HEK293 (cell line): ENCODE data around the gene SLC25A22.
A peak's percentile ranks its signal among the peaks of the same experiment; 100 is the strongest.

Experiments
- GLIS2 ChIP-seq: fragments of 450-650 bp; formaldehyde crosslinking; IDR thresholded peaks from 2 replicates; pipeline ENCODE4 v1.5.1; 2016; ENCODE audit warnings: missing biosample characterization, missing genetic modification characterization
- KLF8 ChIP-seq: fragments of 450-650 bp; formaldehyde crosslinking; IDR thresholded peaks from 2 replicates; pipeline ENCODE4 v1.5.1; 2016; ENCODE audit warnings: missing biosample characterization, missing genetic modification characterization
- MEIS1 ChIP-seq: sonication (generic); formaldehyde crosslinking; IDR thresholded peaks from 2 replicates; pipeline ENCODE4 v1.8.1; 2022; ENCODE audit warnings: missing genetic modification reagents, mild to moderate bottlenecking, borderline replicate concordance
- OVOL3 ChIP-seq: fragments of 450-650 bp; formaldehyde crosslinking; IDR thresholded peaks from 2 replicates; pipeline ENCODE4 v1.5.1; 2016; ENCODE audit warnings: missing biosample characterization, missing genetic modification characterization
- WT1 ChIP-seq: fragments of 450-650 bp; formaldehyde crosslinking; IDR thresholded peaks from 2 replicates; pipeline ENCODE4 v1.5.1; 2016; ENCODE audit warnings: missing biosample characterization, missing genetic modification characterization
- ZIC2 ChIP-seq: fragments of 450-650 bp; formaldehyde crosslinking; IDR thresholded peaks from 2 replicates; pipeline ENCODE4 v1.5.1; 2016; ENCODE audit warnings: missing biosample characterization, missing genetic modification characterization
- ZNF114 ChIP-seq: fragments of 450-650 bp; formaldehyde crosslinking; IDR thresholded peaks from 2 replicates; pipeline ENCODE4 v1.5.0; 2017; ENCODE audit warnings: missing biosample characterization, missing genetic modification characterization
- ZNF132 ChIP-seq: fragments of 450-650 bp; formaldehyde crosslinking; IDR thresholded peaks from 2 replicates; pipeline ENCODE4 v1.5.1; 2017; ENCODE audit warnings: missing biosample characterization, missing genetic modification characterization, borderline replicate concordance
- ZNF184 ChIP-seq: fragments of 450-650 bp; IDR thresholded peaks from 2 replicates; pipeline ENCODE4 v1.5.1; 2018; ENCODE audit warnings: missing biosample characterization, mild to moderate bottlenecking, missing genetic modification characterization
- ZNF324 ChIP-seq: fragments of 450-650 bp; formaldehyde crosslinking; IDR thresholded peaks from 2 replicates; pipeline ENCODE4 v1.5.1; 2016; ENCODE audit warnings: missing biosample characterization, missing genetic modification characterization
- ZNF335 ChIP-seq: fragments of 450-650 bp; formaldehyde crosslinking; conservative IDR thresholded peaks from 2 replicates; pipeline ENCODE4 v1.5.1; 2016; ENCODE audit warnings: missing biosample characterization, missing genetic modification characterization
- ZNF350 ChIP-seq: fragments of 450-650 bp; formaldehyde crosslinking; IDR thresholded peaks from 2 replicates; pipeline ENCODE4 v1.5.0; 2017; ENCODE audit warnings: missing biosample characterization, mild to moderate bottlenecking, missing genetic modification characterization
- ZNF529 ChIP-seq: fragments of 450-650 bp; formaldehyde crosslinking; IDR thresholded peaks from 2 replicates; pipeline ENCODE4 v1.5.1; 2017; ENCODE audit warnings: missing genetic modification characterization, missing biosample characterization; ENCODE audit not compliant: insufficient replicate concordance
- ZNF530 ChIP-seq: fragments of 450-650 bp; formaldehyde crosslinking; IDR thresholded peaks from 2 replicates; pipeline ENCODE4 v1.5.1; 2016; ENCODE audit warnings: low read depth, missing biosample characterization, missing genetic modification characterization
- ZNF558 ChIP-seq: fragments of 450-650 bp; formaldehyde crosslinking; IDR thresholded peaks from 2 replicates; pipeline ENCODE4 v1.5.1; 2016; ENCODE audit warnings: missing biosample characterization, missing genetic modification characterization
- ZNF571 ChIP-seq: fragments of 450-650 bp; formaldehyde crosslinking; IDR thresholded peaks from 2 replicates; pipeline ENCODE4 v1.5.0; 2017; ENCODE audit warnings: missing biosample characterization, missing genetic modification characterization
- ZNF596 ChIP-seq: fragments of 450-650 bp; IDR thresholded peaks from 2 replicates; pipeline ENCODE4 v1.5.0; 2018; ENCODE audit warnings: missing biosample characterization, mild to moderate bottlenecking, missing genetic modification characterization, moderate library complexity
- ZNF664 ChIP-seq: fragments of 450-650 bp; formaldehyde crosslinking; IDR thresholded peaks from 2 replicates; pipeline ENCODE4 v1.5.1; 2016; ENCODE audit warnings: missing biosample characterization, missing genetic modification characterization
- ZNF76 ChIP-seq: fragments of 450-650 bp; formaldehyde crosslinking; IDR thresholded peaks from 2 replicates; pipeline ENCODE4; 2016; ENCODE audit warnings: low read depth, missing biosample characterization, missing genetic modification characterization, borderline replicate concordance
- ZSCAN23 ChIP-seq: fragments of 450-650 bp; formaldehyde crosslinking; IDR thresholded peaks from 2 replicates; pipeline ENCODE4 v1.5.1; 2016; ENCODE audit warnings: missing biosample characterization, missing genetic modification characterization
- TF ChIP-seq, protein P1 (sequence below): fragments of 450-650 bp; formaldehyde crosslinking; IDR thresholded peaks from 2 replicates; pipeline ENCODE4 v1.5.1; 2017; ENCODE audit warnings: missing biosample characterization, missing genetic modification characterization
- TF ChIP-seq, protein P2 (sequence below): fragments of 450-650 bp; formaldehyde crosslinking; IDR thresholded peaks from 2 replicates; pipeline ENCODE4 v1.5.1; 2017; ENCODE audit warnings: missing biosample characterization, mild to moderate bottlenecking, missing genetic modification characterization, moderate library complexity
- TF ChIP-seq, protein P3 (sequence below): fragments of 450-650 bp; formaldehyde crosslinking; IDR thresholded peaks from 2 replicates; pipeline ENCODE4 v1.5.1; 2016; ENCODE audit warnings: missing biosample characterization, missing genetic modification characterization
- TF ChIP-seq, protein P4 (sequence below): fragments of 450-650 bp; formaldehyde crosslinking; IDR thresholded peaks from 2 replicates; pipeline ENCODE4 v1.5.1; 2016; ENCODE audit warnings: missing biosample characterization, missing genetic modification characterization
- TF ChIP-seq, protein P5 (sequence below): fragments of 450-650 bp; formaldehyde crosslinking; IDR thresholded peaks from 2 replicates; pipeline ENCODE4 v1.5.1; 2016; ENCODE audit warnings: missing biosample characterization, missing genetic modification characterization
- TF ChIP-seq, protein P6 (sequence below): fragments of 450-650 bp; formaldehyde crosslinking; IDR thresholded peaks from 2 replicates; pipeline ENCODE4 v1.5.1; 2016; ENCODE audit warnings: missing biosample characterization, missing genetic modification characterization

The SLC25A22 gene

DNA sequence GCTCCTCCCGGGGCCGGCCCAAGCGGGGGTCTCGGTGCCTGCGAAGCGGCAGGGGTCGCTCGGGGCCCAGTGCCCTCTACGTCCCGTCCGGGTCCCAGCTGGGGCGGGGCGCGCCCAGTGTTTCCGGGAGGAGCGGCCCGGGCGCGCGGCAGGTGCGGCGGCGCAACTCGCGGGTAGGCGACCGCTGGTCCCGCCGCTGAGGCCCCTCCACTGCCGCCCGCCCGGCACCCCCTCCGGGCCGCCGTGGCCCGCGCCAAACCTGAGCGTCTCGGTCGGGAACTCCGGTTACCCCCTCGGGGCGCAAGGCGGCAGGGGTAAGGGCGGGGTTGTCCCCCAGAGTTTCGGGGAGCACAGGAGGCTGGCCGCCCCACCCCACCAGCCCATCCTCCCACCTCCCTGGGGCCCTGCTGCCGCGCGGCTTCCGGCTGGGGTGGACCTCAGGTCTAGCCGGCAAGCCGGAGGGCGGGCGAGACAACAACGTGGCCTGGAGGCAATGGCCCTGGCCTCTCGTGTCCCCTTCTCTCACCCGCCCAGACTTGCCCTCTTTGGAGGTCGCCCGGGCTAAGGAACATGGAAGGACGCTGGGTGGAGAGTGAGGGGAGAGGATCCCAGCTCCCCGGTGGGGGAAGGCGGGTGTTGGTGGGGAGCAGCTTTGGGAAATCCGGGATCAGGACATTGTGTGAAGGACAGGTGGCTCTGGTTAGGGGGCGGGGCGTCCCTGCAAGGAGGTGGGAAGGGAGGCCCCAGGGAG, 29.2 kb upstream of the SLC25A22 start (continued):
- TF ChIP-seq, protein P1, sequence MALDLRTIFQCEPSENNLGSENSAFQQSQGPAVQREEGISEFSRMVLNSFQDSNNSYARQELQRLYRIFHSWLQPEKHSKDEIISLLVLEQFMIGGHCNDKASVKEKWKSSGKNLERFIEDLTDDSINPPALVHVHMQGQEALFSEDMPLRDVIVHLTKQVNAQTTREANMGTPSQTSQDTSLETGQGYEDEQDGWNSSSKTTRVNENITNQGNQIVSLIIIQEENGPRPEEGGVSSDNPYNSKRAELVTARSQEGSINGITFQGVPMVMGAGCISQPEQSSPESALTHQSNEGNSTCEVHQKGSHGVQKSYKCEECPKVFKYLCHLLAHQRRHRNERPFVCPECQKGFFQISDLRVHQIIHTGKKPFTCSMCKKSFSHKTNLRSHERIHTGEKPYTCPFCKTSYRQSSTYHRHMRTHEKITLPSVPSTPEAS (tag by site-specific recombination) = no peak
- TF ChIP-seq ZSCAN23 (tag by site-specific recombination) (no peak), GLIS2 (peak; percentile 61), MEIS1 (CRISPR knock-in tag) (no peak), ZNF664 (tag by site-specific recombination) (no peak), ZNF350 (tag by site-specific recombination) (no peak), ZNF132 (tag by site-specific recombination) (no peak), WT1 (tag by site-specific recombination) (0 out of 2 replicates have a peak, but pooled peaks have one; percentile 14), ZNF530 (no peak), KLF8 (tag by site-specific recombination) (peak; percentile 19; the same call in 1 of the 2 replicates), ZNF76 (tag by site-specific recombination) (peak; percentile 12; the same call in 1 of the 2 replicates), ZNF529 (no peak), ZNF335 (peak; percentile 86), ZNF558 (tag by site-specific recombination) (no peak), ZNF571 (tag by site-specific recombination) (no peak), ZNF114 (tag by site-specific recombination) (no peak), ZIC2 (tag by site-specific recombination) (no peak; the same call in 1 of the 2 replicates), OVOL3 (tag by site-specific recombination) (no peak), ZNF596 (tag by site-specific recombination) (no peak), ZNF184 (tag by site-specific recombination) (no peak), ZNF324 (tag by site-specific recombination) (0 out of 2 replicates have a peak, but pooled peaks have one; percentile 29)
- TF ChIP-seq, protein P2, sequence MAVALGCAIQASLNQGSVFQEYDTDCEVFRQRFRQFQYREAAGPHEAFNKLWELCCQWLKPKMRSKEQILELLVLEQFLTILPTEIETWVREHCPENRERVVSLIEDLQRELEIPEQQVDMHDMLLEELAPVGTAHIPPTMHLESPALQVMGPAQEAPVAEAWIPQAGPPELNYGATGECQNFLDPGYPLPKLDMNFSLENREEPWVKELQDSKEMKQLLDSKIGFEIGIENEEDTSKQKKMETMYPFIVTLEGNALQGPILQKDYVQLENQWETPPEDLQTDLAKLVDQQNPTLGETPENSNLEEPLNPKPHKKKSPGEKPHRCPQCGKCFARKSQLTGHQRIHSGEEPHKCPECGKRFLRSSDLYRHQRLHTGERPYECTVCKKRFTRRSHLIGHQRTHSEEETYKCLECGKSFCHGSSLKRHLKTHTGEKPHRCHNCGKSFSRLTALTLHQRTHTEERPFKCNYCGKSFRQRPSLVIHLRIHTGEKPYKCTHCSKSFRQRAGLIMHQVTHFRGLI (tag by site-specific recombination) = no peak
- TF ChIP-seq, protein P3, sequence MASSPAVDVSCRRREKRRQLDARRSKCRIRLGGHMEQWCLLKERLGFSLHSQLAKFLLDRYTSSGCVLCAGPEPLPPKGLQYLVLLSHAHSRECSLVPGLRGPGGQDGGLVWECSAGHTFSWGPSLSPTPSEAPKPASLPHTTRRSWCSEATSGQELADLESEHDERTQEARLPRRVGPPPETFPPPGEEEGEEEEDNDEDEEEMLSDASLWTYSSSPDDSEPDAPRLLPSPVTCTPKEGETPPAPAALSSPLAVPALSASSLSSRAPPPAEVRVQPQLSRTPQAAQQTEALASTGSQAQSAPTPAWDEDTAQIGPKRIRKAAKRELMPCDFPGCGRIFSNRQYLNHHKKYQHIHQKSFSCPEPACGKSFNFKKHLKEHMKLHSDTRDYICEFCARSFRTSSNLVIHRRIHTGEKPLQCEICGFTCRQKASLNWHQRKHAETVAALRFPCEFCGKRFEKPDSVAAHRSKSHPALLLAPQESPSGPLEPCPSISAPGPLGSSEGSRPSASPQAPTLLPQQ (tag by site-specific recombination) = no peak; the same call in 1 of the 2 replicates
- TF ChIP-seq, protein P4, sequence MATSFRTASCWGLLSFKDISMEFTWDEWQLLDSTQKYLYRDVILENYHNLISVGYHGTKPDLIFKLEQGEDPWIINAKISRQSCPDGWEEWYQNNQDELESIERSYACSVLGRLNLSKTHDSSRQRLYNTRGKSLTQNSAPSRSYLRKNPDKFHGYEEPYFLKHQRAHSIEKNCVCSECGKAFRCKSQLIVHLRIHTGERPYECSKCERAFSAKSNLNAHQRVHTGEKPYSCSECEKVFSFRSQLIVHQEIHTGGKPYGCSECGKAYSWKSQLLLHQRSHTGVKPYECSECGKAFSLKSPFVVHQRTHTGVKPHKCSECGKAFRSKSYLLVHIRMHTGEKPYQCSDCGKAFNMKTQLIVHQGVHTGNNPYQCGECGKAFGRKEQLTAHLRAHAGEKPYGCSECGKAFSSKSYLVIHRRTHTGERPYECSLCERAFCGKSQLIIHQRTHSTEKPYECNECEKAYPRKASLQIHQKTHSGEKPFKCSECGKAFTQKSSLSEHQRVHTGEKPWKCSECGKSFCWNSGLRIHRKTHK (tag by site-specific recombination) = no peak
- TF ChIP-seq, protein P5, sequence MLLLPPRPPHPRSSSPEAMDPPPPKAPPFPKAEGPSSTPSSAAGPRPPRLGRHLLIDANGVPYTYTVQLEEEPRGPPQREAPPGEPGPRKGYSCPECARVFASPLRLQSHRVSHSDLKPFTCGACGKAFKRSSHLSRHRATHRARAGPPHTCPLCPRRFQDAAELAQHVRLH = no peak
- TF ChIP-seq, protein P6, sequence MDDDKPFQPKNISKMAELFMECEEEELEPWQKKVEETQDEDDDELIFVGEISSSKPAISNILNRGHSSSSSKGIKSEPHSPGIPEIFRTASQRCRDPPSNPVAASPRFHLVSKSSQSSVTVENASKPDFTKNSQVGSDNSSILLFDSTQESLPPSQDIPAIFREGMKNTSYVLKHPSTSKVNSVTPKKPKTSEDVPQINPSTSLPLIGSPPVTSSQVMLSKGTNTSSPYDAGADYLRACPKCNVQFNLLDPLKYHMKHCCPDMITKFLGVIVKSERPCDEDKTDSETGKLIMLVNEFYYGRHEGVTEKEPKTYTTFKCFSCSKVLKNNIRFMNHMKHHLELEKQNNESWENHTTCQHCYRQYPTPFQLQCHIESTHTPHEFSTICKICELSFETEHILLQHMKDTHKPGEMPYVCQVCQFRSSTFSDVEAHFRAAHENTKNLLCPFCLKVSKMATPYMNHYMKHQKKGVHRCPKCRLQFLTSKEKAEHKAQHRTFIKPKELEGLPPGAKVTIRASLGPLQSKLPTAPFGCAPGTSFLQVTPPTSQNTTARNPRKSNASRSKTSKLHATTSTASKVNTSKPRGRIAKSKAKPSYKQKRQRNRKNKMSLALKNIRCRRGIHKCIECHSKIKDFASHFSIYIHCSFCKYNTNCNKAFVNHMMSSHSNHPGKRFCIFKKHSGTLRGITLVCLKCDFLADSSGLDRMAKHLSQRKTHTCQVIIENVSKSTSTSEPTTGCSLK (tag by site-specific recombination) = no peak
